GM19395 (cell line): Measurements from ENCODE around the gene CHID1.

ENCODE experiments used
- ATAC-seq: cut with Tn5 transposase; IDR thresholded peaks from one replicate; pipeline ENCODE4 v1.9.1; 2021; ENCODE audit warnings: mild to moderate bottlenecking, moderate library complexity; ENCODE audit not compliant: unreplicated experiment

The CHID1 gene

DNA sequence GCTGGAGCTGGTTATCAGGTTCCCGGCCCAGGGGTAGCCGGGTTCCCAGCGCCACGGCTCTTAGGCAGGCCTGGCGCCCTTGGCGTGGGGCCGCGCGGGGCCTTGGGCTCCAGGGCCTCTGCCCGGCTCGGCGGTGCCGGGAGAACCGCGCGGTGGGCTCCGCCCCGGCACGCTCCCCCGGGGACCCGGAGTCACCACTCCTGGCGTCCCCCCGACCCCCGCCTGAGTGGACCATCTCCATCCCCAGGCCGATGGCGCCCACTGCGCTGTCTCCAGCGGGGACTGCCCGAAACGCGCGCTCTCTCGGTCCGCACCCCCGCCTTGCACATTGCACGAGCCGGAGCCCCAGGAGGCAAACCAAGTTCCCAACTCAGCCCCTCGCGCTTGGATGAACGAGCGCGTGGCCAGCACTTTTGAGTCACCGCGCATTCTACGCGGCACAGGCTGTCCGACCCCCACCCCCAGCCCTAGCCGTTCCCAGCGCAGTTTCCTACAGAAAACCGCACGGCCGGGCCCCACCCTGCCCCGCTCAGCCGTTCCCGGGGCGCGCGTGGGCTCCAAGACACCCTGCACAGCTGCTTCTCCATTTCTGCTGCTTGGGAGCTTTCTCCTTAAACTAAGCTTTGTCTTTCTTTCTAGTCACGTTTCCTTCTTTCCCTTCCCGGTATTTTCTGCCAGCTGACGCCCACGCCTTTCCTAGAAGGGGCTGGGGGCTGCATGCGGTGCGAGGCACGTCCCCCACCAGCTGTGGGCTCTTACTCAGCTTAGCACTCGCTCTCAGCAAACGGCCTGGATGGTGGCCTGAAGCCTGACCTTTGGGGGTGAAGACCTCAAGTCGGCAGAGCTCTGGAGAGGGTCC, 650 bp upstream of the CHID1 start:
- ATAC-seq = peak; percentile 38

DNA sequence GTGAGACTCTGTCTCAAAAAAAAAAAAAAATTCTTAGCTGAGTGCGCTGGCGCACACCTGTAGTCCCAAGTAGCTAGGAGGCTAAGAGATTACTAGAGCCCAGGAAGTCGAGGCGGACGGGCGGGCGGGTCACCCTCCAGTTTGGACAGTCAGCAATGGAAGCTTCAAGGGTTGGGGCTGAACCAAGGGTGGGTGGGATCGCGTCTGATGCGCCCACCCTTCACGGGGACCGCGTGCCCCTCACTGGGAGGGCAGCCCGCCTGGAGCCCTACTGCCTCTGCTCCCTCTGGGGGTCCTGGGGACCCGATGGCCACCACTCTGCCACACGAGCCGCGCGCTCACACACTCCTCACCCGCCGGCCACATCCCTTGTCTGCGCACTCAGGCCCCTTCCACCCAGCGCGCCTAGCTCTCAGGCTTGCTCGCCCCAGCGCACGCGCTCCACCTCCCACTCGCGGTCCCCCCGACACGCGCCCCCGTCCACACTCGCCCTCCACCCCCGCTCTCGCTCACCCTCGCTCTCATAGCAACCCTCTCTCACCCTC, 494 bp downstream of the CHID1 start:
- no peak for ATAC-seq

DNA sequence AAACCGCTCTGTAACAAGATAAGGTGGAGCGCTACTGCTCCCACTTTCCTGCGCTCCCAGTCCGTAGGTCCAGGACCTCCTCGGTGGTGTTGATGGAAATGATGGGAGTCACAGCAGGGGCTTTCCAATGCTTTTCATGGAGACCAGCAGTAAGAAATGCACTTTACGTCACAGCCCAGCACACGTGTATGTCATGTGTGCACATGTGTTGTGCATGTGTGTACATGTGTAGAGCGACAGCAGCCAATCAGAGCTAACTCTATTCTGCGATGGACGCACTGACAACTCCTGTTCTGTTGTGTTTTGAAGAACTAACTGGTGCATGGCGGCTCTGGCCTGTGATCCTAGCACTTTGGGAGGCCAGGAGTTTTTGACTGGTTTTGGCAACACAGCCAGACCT, 1.2 kb downstream of the CHID1 start:
- no peak for ATAC-seq

DNA sequence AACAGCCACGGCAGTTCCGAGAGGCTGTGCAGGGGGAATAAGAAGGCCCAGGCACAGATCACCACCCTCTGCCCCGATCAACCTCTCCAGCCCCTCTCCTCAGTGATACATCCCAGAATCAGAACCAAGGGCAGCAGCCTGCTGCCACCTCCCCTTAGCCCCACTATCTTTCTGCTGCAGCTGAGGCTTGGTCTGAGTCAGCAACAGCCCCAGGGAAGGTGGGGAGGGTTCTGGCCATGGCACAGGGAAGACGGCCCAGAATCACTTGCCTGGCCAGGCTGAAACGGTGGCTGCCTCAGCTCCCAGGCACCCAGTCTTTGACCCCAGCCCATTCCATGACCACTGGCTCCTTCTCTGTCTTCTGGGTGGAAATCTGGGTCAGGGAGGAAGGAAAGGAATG, 2.3 kb downstream of the CHID1 start:
- no peak for ATAC-seq

DNA sequence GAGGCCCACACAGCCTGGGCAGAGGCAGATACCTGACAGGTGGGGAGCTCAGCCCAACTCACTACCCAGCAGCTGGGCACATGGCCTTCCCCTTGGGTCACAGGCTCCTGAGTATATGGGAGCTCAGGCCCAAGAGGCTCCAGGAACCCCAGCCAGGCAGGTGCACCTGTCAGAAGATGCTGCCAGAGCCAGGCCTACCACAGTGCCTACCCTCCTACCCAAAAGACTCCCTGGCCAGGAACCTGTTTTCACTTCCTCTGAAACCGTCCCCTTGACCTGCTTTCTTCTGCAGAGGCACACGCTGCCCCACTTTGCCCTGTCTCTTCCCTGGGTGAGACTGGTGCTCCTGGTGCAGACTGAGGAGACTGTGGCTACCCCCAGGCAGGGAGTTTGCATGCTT, 2.9 kb downstream of the CHID1 start:
- no peak for ATAC-seq

DNA sequence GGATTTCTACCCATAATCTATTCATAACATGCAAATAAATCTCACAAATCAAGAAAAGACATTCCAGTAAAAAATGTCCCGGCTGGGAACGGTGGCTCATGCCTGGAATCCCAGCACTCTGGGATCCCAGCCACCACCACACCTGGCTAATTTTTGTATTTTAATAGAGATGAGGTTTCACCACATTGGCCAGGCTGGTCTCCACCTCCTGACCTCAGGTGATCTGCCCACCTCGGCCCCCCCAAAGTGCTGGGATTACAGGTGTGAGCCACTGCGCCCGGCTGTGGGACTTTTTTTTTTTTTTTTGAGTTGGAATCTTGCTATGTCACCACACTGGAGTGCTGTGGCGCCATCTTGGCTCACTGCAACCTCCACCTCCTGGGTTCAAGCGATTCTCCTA, 4.7 kb downstream of the CHID1 start:
- ATAC-seq = no peak

DNA sequence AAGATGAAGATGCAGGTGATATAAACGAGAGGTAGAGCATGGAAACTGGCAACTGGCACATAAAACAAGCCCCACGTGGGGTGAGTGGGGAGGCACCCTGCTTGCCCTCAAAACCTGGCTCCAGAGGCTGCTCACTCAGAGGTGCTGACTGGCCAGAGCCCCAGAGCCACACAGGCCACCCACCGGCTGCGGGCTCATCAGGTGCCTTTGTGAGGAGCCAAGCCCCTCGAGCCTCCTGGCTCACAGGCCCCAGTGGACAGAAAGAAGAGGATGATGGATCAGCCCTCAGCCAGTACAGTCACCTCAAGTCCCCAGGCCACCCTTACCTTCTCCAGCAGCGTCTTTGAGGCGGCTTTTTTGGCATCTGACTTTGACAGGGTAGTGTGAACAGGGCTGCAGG, 6.2 kb downstream of the CHID1 start:
- ATAC-seq = no peak

DNA sequence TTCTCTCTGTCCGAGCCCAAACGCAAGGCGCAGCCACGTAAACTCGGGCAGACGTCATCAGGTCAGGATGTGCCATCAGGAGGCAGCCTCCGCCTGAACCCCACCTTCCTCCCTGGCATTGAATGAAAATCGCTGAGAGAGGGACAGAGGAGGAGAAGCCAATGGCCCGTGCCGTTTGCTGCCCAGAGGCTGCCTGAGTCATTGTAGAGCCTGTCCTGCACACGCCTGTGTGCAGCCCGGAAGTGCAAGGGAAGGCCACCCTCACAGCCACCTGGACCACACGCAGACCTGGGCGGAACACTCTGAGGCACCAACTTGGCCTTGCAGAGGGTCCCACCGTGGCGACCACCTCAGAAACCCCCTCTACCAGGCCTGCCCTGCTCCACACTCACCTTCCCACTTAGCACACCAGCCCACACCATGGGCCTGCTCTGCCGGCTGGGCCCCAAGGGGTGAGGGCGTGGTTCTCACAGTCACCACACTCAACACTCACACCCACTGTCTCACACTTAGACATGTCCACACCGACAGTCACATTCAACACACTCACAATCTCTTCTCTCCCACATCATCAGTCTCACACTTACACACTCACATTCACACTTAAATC, 9.1 kb downstream of the CHID1 start:
- no peak for ATAC-seq

DNA sequence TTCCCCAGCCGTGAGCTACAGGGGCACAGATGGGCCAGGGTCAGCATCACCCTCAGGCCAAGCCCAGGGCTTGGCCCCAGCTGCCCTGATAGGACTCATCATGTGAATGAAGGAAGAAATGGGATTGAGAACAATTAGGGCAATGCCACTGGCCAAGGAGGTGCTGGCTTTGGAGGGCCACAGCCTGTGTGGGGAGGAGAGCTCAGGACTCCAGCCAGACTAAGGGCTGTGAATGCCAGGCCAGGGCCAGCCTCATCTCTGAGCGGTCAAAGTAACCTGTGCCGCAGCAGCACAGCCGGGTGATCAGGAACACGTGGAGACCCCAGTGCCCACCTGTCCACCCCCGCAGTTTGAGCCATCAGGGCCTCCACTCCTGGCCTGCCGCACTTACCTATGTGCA, 10.1 kb downstream of the CHID1 start:
- no peak for ATAC-seq

DNA sequence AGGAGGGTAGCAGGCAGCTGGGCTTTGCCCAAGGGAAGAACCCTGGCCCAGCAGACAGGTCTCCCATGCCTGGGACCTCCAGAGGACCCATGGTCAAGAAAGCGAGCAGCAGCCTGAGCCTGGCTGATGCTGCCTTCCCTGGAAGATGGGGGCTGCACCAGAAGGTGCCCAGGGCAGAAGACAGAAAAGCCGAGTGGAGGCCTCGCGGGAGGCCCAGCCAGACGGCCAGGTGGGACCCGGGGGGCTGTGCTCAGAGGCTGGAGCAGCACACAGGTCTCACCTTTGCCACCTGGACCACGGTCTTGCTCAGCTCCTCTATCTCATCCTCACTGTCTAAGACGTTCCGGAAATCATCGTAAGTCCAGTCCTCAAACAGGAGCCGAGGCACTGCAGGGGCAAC, 10.9 kb downstream of the CHID1 start:
- ATAC-seq = no peak

DNA sequence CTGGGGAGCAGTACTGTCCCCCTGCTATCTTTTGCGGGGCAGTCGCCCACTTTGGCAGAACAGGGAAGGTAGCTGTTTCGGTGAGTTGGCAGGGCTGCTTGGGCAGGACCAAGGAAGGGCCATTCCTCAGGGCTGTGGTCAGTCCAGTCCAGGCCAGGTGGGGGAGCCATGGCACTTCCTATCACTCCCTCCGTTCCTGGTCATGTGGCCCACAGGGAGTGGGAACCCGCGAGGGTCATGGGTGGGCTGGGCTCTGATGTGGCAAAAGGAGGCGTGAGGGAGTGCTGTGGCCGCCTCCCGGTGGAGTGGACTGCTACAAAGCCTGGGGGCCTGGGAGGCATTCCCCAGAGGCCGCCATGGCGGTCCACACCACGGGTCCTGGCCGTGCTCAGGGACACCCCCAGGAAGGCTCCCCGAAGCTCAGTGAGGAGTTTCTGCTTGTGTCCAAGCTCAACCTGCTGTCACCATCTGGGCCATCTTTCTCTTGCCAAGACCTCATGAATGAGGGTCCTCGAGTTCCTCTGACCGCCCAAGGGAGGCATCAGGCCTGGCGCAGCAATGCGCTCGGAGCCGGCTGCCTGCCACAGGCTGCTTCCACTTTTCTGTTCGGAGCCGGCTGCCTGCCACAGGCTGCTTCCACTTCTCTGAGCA, 11.9 kb downstream of the CHID1 start:
- no peak for ATAC-seq

DNA sequence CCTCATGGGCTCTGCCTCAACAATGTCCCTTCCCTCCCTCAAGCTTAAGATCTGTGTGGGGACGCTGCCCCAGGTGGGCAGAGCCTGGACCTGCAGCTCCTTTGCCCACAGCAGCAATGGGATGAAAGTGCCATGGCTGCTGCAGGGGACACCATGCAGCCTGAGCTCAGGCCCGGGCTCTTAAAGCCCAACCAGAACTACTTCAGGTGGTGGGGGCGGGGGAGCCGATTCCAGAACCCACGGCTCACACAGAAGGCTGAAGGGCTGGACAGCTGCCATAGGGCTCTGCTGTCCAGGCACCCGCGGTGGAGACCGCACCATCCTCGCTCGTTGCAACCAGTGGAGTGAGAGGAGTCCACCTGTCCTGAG, 12.5 kb downstream of the CHID1 start:
- ATAC-seq = no peak

DNA sequence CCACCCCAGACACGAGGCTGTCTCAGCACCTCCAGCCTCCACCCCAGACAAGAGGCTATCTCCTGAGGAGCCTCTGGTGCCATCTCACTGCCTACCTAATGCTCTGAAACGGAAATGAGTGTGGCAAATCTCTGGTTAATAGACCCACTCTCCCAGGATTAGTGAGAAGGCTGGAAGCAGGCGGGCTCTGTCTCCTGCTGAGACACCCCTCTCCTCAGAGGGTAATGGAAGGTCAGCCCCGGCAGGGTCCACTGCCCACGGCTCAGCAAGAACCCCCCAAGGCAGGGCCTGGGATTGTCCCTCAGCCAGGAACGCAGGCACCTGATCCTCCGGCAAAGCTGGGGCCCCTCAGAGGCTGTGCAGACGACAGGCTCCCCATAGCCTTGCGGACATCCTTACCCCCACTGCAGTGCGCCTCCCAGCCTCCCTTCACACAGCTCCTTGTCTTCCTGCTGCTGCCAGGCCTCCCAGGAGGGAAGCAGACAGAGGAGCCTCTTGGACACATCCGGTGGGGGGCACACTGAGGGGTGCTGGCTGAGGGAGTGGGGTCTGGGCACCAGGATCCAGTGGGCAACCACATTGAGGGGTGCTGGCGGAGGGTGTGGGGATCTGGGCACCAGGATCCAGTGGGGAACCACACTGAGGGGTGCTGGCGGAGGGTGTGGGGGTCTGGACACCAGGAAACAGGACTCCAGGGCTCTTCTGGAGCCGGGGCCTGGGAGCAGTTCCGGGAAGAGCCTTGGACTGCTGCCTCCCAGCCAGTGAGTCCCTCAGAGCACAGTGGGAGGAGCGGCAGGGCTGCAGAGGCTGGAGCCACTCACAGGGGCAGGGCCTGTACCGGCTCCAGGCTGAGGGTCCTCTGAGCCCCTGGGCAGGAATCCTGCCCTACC, 13.1 kb downstream of the CHID1 start:
- ATAC-seq = no peak

DNA sequence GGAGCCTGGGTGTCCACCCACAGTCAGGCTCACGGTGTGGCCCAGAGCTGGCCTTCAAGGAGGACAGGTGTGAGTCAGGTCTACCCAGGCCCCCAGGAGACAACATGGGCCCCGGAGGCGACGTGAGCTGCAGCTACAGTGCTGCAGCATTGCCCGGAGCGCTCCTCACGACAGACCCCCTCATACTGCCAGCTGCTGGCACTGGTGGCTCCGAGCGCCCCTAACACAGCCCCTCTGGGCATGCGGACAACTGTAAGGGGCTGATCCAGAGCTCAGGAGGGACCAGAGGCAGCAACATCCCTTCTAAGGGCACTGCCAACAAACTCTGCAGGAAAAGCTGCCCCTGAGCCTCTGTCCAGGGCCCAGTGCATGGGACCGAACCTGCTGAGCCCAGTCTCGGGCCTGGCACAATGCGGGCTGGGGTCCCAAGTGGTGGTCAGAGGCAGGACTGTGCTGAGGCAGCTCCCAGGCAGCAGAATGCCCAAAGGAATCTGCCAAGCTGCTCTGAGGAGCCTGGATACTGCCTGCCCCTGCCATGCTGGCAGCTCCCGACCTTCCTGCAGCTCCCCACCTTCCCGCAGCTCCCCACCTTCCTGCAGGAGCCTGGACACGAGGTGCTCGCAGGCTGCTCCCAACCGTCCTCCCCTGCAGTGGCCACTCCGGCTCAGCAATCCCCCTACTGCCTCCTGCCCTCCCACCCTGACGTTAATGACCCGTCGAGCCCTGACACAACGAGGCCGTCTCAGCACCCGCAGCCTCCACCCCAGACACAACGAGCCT, 15.1 kb downstream of the CHID1 start:
- no peak for ATAC-seq

DNA sequence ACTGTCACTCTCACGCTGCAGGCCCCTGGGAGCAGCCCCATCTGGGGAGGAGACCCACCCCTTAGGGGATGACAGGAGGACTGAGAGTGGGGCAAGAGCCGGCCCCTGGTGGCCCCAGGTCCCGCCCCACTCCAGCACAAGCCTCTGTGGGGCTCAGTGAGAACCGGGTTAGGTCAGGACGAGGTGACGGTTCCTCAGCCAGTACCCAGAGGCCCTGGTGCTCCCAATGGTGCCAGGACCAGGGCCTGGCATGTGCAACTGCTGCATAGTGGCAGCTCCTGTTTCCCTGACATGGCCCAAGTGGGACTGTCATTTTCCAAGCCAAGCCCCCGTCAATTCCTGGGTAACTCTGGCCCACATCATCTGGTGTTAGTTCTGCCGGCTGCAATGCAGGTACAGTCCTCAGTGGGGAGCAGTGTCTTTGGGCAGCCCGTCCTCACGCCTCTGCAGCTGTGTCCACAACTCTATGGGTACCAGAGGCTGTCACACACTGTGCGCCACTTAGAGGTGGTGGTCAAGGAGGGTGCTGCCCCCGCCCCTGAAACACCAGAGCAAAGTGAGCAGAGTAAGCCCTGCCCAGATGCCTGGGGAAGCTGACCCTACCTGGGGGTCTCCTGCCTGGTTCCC, 15.9 kb downstream of the CHID1 start:
- no peak for ATAC-seq

DNA sequence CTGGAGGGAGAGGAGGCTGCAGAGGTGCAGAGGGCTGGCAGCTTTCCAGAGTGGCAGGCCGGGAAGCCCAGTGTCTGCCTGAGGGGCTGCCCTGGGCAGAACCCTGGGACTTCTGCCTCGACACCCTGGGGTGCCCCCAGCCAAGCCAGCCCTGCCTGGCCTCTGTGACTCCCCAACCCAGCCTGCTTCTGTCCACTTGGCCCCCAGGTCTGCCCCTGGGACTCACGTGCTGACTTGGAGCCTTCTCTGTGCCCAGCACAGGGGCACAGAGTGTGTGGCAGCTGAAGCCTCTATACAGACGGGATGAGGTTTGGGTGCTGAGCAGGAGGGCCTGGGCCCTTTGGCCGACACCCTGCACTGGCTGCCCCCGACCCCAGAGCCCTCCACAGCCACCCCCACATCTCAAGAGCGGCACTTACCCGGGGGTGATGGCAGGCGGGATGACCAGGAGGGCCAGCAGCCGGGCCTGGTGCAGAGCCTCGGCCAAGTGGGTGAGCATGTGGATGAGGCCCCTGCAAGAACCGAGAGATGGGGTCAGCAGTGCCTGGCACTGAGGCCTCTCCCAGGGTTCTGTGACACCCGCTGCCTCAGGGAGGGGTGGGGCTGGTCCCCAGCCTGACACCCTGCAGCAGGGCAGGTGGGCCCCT, 17.5 kb downstream of the CHID1 start:
- ATAC-seq = no peak

DNA sequence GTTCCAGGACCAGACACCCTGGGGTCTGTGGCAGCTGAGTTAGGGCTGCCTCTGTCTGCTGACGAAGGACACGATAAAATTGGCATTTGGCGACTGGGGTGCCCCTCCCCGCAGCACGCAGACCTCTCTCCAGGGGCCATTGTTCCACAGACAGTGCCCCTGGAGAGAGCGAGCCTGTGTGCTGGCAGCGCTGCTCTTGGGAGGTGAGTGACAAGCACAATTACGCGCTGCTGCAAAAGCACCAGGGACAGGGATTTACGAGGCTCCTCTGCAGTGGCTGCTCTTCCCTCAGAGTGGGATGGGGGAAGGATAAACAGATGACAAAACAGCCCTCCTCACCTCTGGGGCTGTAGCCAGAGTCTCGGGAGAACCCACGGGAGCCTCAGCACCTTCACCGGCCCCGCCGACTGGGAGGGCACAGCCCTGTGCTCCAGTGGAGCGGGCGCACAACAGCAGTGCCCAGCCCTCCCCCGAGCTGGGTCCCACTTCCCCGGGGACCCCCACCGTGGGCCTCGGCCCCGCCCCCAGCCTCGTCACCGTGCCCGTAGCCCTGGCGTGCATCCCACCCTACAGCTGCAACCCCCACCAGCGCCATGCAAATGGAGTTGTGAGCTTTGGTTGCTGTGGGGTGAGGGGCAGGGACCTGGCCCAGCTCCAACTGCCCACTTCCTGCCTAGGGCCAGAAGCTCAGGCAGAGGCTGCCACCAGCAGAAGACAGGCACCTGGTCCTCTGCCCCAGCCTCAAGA, 19.6 kb downstream of the CHID1 start:
- ATAC-seq = no peak

DNA sequence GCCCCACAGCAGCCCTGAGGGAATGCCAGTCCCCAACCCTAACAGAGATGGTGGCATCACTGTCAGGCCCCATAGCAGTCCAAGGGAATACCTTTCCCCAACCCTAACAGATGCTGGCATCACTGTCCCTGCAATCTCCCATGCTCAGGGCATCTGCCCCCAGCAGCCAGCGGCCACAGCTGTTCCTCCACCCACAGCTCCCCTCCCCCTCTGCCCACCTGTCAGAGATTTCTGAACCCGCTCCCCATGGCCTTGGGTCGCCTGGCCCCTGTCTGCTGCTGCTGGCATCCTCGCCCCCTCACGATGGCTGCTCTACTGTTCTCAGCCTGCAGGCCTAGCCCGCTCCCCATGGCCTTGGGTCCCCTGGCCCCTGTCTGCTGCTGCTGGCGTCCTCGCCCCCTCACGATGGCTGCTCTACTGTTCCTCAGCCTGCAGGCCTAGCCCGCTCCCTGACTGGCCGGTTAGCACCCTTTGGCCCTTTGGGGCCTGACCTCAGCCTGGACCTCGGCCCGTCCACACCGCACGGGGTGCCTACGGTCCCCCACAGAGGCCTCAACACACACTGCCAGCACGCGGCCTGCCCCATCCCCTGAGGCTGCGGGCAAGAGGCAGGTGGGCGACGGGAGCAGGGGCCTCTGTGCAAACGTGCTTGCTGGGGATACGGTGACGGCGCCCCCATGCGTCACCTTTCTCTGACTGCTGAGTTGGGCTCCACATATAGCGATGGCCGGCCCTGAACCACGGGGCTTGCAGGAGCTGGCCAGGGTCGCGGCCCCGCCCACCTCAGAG, 20.7 kb downstream of the CHID1 start:
- ATAC-seq = no peak
